HEK293T (cell line): Measurements from ENCODE around the gene PANK1.

Experiments used
- ARNT ChIP-seq: fragments of 450-650 bp; IDR thresholded peaks from 2 replicates; pipeline ENCODE4 v1.6.1; 2017; ENCODE audit warnings: mild to moderate bottlenecking
- BHLHE40 ChIP-seq: fragments of 450-650 bp; IDR thresholded peaks from 2 replicates; pipeline ENCODE4 v1.6.1; 2016; ENCODE audit warnings: mild to moderate bottlenecking, moderate library complexity, borderline replicate concordance
- CTBP1 ChIP-seq: fragments of 450-650 bp; IDR thresholded peaks from 2 replicates; pipeline ENCODE4 v1.6.1; 2016; ENCODE audit warnings: borderline replicate concordance
- FOXA1 ChIP-seq: fragments of 450-650 bp; IDR thresholded peaks from 2 replicates; pipeline ENCODE4 v1.6.1; 2016; ENCODE audit warnings: mild to moderate bottlenecking
- FOXK2 ChIP-seq: fragments of 450-650 bp; IDR thresholded peaks from 2 replicates; pipeline ENCODE4 v1.6.1; 2016; ENCODE audit warnings: mild to moderate bottlenecking
- FOXM1 ChIP-seq: fragments of 450-650 bp; IDR thresholded peaks from 2 replicates; pipeline ENCODE4 v1.6.1; 2017; ENCODE audit warnings: mild to moderate bottlenecking, borderline replicate concordance
- HDGF ChIP-seq: fragments of 450-650 bp; IDR thresholded peaks from 2 replicates; pipeline ENCODE4 v1.6.1; 2017; ENCODE audit warnings: antibody characterized with exemption, borderline replicate concordance
- LEF1 ChIP-seq: fragments of 450-650 bp; IDR thresholded peaks from 2 replicates; pipeline ENCODE4 v1.6.1; 2017; ENCODE audit warnings: mild to moderate bottlenecking, borderline replicate concordance
- NFRKB ChIP-seq: fragments of 450-650 bp; IDR thresholded peaks from 2 replicates; pipeline ENCODE4 v1.6.1; 2016; ENCODE audit warnings: mild to moderate bottlenecking, moderate library complexity
- SUZ12 ChIP-seq: fragments of 450-650 bp; IDR thresholded peaks from 2 replicates; pipeline ENCODE4 v1.6.1; 2016; ENCODE audit warnings: mild to moderate bottlenecking
- TARDBP ChIP-seq: fragments of 450-650 bp; IDR thresholded peaks from 2 replicates; pipeline ENCODE4 v1.6.1; 2016

GRCh38 chr10:89692416-89692815, 47.4 kb upstream of the PANK1 start:
- TF ChIP-seq ARNT: no peak
- TF ChIP-seq LEF1: no peak
- TF ChIP-seq FOXA1: no peak
- no peak for TF ChIP-seq BHLHE40
- TF ChIP-seq FOXM1: no peak
- TF ChIP-seq TARDBP: no peak
- TF ChIP-seq CTBP1: no peak
- no peak for TF ChIP-seq FOXK2
- TF ChIP-seq HDGF: no peak
- TF ChIP-seq NFRKB: no peak
- TF ChIP-seq SUZ12: no peak
